T-helper 17 cell (primary cell): ENCODE results near the gene ZNF350. TPM values are rescaled to one million over a fixed set of nuclear protein-coding genes. Genes with fewer than 3 reads are reported as not detected.
"Not testable (repeated sequence)": the region's sequence is repeated elsewhere in the genome, so short reads cannot be mapped to it uniquely, and the experiment has no call there.

Experiments used
- ATAC-seq: fragments of 150-1000 bp; cut with Tn5 transposase; 2 replicates; pipeline ENCODE4 v1.10.0; 2021; ENCODE audit warnings: mild to moderate bottlenecking, moderate library complexity
- DNase-seq, 3 donors: peaks; one replicate each; pipeline versions ENCODE4 v3.0.0 to v3.0.0-alpha.2; 2020 to 2021
- H3K9me3 ChIP-seq: one replicate; pipeline ENCODE4 v1.7.0; 2013; ENCODE audit warnings: low read length, mild to moderate bottlenecking; ENCODE audit not compliant: control insufficient read depth, poor library complexity, severe bottlenecking
- H3K27ac Mint-ChIP-seq: one replicate; pipeline ENCODE4 v1.8.0; 2022; ENCODE audit warnings: mild to moderate bottlenecking, moderate library complexity, mixed read lengths
- H3K27me3 Mint-ChIP-seq: one replicate; pipeline ENCODE4 v1.8.0; 2022; ENCODE audit warnings: mixed read lengths
- H3K36me3 Mint-ChIP-seq: one replicate; pipeline ENCODE4 v1.8.0; 2022; ENCODE audit warnings: low read depth, mixed read lengths
- H3K4me1 Mint-ChIP-seq: one replicate; pipeline ENCODE4 v1.8.0; 2022; ENCODE audit warnings: mild to moderate bottlenecking, mixed read lengths
- H3K4me3 Mint-ChIP-seq: one replicate; pipeline ENCODE4 v1.8.0; 2022; ENCODE audit warnings: mild to moderate bottlenecking, moderate library complexity, mixed read lengths
- total RNA-seq, 4 donors: library from RNA in 2 of 4; stranded (reverse) in 2 of 4; gene quantifications; one replicate each; pipeline ENCODE4 v1.2.3 and lab custom pipeline; 2022 to 2026

The ZNF350 gene
- 10 to 100 TPM; 33.5 to 36.0 TPM for total RNA-seq
- 29.8 to 37.5 reads per million in 2 donors for total RNA-seq (lab: John Stamatoyannopoulos, UW)

GRCh38 chr19:51986309-51987291, at the start of gene ZNF350:
ZNF350 (minus strand) TSS chr19:51986840; CDS start chr19:51974360, 12,480 bp downstream.
- no peaks in the 10 kb centered on the region for H3K4me1 Mint-ChIP-seq
- peak; percentile 97 for ATAC-seq
- peak within 1 kb of the TSS; percentile 89 for H3K4me3 Mint-ChIP-seq
- peaks cover 33% of the 10 kb centered on the region for H3K9me3 ChIP-seq
- H3K27ac Mint-ChIP-seq, result peak within 1 kb of the TSS; percentile 82
- H3K27me3 Mint-ChIP-seq, result no peaks in the 10 kb centered on the region
- H3K36me3 Mint-ChIP-seq, result peaks cover 6% of the 10 kb centered on the region
- peak; percentile 67 to 79 (median 77) for DNase-seq

DNA sequence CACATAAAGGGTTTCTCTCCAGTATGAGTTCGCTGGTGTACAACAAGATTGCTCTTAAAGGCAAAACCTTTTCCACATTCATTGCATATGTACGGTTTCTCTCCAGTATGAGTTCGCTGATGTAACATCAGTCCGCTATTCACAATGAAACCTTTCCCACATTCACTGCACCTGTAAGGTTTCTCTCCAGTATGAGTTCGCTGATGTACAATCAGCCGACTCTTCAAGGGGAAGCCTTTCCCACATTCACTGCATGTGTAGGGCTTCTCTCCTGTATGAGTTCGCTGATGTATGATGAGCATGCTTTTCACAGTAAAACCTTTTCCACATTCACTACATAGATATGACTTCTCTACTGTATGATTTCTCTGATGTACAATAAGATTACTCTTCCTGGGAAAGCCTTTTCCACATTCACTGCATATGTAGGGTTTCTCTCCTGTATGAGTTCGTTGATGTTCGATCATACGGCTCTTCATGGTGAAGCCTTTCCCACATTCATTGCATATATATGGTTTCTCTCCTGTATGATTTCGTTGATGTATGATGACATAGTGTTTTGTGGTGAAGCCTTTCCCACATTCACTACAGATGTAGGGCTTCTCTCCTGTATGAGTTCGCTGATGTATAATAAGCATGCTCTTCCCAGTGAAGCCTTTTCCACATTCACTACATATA, 47.5 kb upstream of the ZNF350 start:
- H3K4me1 Mint-ChIP-seq, result no peaks in the 10 kb centered on the region

DNA sequence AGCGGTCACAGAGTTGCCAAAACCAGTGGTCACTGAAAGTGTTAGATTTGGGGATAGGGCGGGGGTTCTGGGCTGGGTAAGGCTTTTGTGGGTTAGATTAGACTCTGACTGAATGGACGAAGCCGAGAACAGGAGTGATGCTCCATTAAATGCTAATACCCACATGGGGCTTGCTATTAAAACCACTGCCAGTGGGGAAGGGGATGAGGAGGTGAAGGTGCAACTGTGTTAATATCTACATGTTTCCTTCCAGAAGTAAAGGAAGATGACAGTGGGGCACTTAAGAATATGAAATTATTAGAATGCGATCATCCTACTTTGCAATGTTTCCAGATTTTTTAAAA, 42.1 kb upstream of the ZNF350 start:
- H3K36me3 Mint-ChIP-seq, result peaks cover 7% of the 10 kb centered on the region
- H3K4me3 Mint-ChIP-seq, result peak overlapping the region; percentile 94
- peaks cover 14% of the 10 kb centered on the region for H3K4me1 Mint-ChIP-seq
- DNase-seq (no peak), ATAC-seq (peak; percentile 37)
- H3K9me3 ChIP-seq, result peaks cover 56% of the 10 kb centered on the region
- H3K27me3 Mint-ChIP-seq, result no peaks in the 10 kb centered on the region
- peak overlapping the region; percentile 98 for H3K27ac Mint-ChIP-seq

More for the DNA sequence above, 47.5 kb upstream of the ZNF350 start:
- no peak overlapping the region for H3K4me3 Mint-ChIP-seq
- no peak overlapping the region for H3K27ac Mint-ChIP-seq
- peaks cover 9% of the 10 kb centered on the region for H3K36me3 Mint-ChIP-seq
- peaks cover 83% of the 10 kb centered on the region for H3K9me3 ChIP-seq
- DNase-seq (no peak), ATAC-seq (no peak)
- no peaks in the 10 kb centered on the region for H3K27me3 Mint-ChIP-seq

- Mint-ChIP-seq H3K4me1 (peaks cover 14% of the 10 kb centered on the region), H3K36me3 (peaks cover 7% of the 10 kb centered on the region), H3K4me3 (peak within 1 kb of the TSS; percentile 94), H3K27me3 (no peaks in the 10 kb centered on the region), H3K27ac (peak within 1 kb of the TSS; percentile 98)
- ATAC-seq, result peak; percentile 89
- H3K9me3 ChIP-seq, result peaks cover 56% of the 10 kb centered on the region
- peak; percentile 56 to 79 (median 57) for DNase-seq
Observed at GRCh38 chr19:52028027-52028779, 41.6 kb upstream of the ZNF350 start, which contains the start of gene ZNF614. ZNF614 (minus strand) TSS chr19:52028379; CDS start chr19:52025745, 2,634 bp downstream.

GRCh38 chr19:52026255-52026990, 39.8 kb upstream of the ZNF350 start:
- not testable (repeated sequence) for ATAC-seq, H3K36me3 Mint-ChIP-seq, H3K27me3 Mint-ChIP-seq, H3K27ac Mint-ChIP-seq, H3K4me3 Mint-ChIP-seq, DNase-seq
- peaks cover 14% of the 10 kb centered on the region for H3K4me1 Mint-ChIP-seq
- peaks cover 47% of the 10 kb centered on the region for H3K9me3 ChIP-seq

GRCh38 chr19:52024478-52024877, 37.8 kb upstream of the ZNF350 start:
- not testable (repeated sequence) for DNase-seq, ATAC-seq, H3K27me3 Mint-ChIP-seq, H3K27ac Mint-ChIP-seq, H3K4me3 Mint-ChIP-seq
- peaks cover 52% of the 10 kb centered on the region for H3K9me3 ChIP-seq
- Mint-ChIP-seq H3K36me3 (peaks cover 10% of the 10 kb centered on the region), H3K4me1 (peaks cover 14% of the 10 kb centered on the region)

DNA sequence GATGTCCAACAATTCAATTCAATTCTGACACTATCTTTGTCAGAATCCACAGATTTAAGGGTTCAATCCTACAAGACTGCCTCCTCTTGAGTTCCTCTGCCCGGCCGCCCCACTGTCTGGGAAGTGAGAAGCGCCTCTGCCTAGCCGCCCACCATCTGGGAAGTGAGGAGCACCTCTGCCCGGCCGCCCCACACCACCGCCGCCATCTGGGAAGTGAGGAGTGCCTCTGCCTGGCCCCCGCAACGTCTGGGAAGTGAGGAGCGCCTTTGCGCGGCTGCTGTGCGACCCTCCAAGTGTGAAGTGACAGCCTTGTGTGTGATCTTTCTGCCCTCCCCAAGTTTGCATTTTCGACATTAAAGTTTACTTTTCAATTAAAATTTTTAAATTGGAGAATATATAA, 35.6 kb upstream of the ZNF350 start:
- DNase-seq, result no peak
- no peak overlapping the region for H3K4me3 Mint-ChIP-seq
- no peak overlapping the region for H3K27ac Mint-ChIP-seq
- peaks cover 17% of the 10 kb centered on the region for H3K36me3 Mint-ChIP-seq
- ATAC-seq, result no peak
- no peaks in the 10 kb centered on the region for H3K4me1 Mint-ChIP-seq
- H3K27me3 Mint-ChIP-seq, result no peaks in the 10 kb centered on the region
- peaks cover 69% of the 10 kb centered on the region for H3K9me3 ChIP-seq

DNA sequence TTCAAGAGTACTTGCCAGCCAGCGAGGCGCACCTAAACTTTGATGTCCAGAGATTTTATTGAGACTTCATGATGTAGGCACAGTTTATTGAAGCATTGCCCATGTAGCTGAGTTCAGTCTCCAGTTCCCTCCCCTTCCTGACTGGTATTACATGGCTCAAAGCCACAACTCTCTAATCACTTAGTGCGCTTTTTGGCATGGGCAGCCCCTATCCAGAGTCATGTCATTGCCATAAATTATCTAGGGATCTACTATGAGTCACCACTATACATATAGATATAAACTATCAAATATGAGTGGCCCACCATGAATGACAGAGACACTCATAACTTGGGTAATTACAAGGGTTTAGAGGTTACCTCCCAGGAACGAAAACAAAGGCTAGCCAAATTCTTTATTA, 33.9 kb upstream of the ZNF350 start:
- H3K4me3 Mint-ChIP-seq, result no peak overlapping the region
- ATAC-seq, result no peak

DNA sequence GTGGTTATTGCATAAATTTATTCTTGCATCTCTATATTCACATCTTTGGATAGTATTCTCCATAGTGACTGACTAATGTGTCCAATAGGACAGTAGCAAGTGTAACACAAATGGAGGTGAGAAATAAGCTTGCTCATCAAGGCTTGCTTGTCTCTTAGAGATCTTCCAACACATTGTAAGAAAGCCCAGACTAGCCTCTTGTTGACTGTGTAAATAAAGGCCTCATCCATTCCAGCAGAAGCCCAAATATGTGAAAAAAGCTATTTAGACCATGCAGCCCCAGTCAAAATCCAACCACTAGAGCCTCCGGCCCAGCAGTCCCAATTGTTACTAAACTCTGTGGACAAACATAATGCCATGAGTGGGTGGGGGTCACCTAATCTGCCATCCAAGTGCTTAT, 24.0 kb upstream of the ZNF350 start:
- H3K4me3 Mint-ChIP-seq, result no peak overlapping the region
- H3K36me3 Mint-ChIP-seq, result peaks cover 8% of the 10 kb centered on the region

More for the DNA sequence above, 33.9 kb upstream of the ZNF350 start:
- peaks cover 75% of the 10 kb centered on the region for H3K9me3 ChIP-seq
- no peak for DNase-seq
- Mint-ChIP-seq H3K36me3 (peaks cover 21% of the 10 kb centered on the region), H3K4me1 (no peaks in the 10 kb centered on the region), H3K27me3 (no peaks in the 10 kb centered on the region), H3K27ac (no peak overlapping the region)

DNA sequence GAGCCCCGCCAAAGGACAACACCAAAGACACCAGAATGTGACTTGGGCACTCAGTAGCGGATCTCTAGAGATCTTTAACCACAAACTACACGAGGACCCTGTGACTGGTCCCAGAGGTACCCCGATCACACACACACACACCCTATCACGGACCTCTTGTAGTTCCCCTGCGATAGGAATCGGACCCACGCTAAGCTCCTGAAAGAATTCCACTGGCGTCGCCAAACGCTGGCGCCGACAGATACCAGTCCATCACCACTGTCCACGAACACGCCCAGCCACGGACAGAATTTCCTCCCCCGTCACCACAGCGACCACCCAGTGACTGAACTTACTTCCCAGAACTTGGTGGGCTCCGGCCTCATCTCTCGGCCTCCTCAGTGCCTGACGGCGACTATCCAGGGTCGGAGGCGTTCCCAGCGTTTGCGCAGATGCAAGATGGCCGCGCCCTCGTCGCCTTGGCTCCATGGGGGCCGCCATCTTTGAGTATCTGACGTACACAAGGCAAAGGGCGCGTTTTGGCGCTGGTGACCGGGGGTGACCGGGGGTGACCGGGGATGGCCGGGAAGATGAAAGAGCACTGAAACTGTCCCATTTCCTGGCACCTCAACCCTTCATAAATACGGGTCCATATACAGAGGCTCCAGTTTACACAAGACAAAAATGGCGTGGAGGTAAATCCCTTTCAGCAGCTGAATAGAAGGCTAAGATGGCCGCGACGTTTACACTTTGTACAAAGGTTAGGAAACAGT, 21.3 kb upstream of the ZNF350 start, which contains the start of gene ZNF615:
TSS of gene ZNF615 (minus strand) at position 406 of the 752 bp plus-strand sequence. CDS start 4,500 bp downstream, outside the sequence.
- no peaks in the 10 kb centered on the region for H3K27me3 Mint-ChIP-seq
- peaks cover 7% of the 10 kb centered on the region for H3K4me1 Mint-ChIP-seq
- H3K4me3 Mint-ChIP-seq, result peak within 1 kb of the TSS; percentile 92
- H3K36me3 Mint-ChIP-seq, result peaks cover 10% of the 10 kb centered on the region
- ATAC-seq (peak; percentile 94), DNase-seq (peak; percentile 66 to 84 (median 71))
- H3K27ac Mint-ChIP-seq, result peak within 1 kb of the TSS; percentile 85
- peaks cover 10% of the 10 kb centered on the region for H3K9me3 ChIP-seq

More for the DNA sequence above, 24.0 kb upstream of the ZNF350 start:
- Mint-ChIP-seq H3K4me1 (peaks cover 7% of the 10 kb centered on the region), H3K27me3 (no peaks in the 10 kb centered on the region), H3K27ac (no peak overlapping the region)
- no peak for DNase-seq
- H3K9me3 ChIP-seq, result peaks cover 12% of the 10 kb centered on the region
- ATAC-seq, result no peak

DNA sequence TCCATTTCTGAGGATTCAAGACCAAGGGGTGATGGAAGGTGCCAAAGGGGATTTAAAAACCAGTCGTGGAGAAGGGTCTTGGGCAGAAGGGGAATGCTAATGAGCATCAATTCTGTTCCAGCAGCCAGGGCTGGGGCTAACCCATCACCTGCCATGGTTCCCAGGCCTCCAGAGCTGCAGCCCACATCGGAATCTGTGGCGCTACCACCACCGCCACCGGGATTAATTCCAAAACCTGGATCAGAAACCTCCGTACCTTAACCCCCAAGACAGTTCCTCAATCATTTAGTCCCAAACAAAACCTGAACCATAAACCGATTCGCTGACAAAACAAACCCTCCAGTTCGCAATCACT, 20.8 kb upstream of the ZNF350 start:
- H3K9me3 ChIP-seq, result peaks cover 10% of the 10 kb centered on the region
- DNase-seq (no peak), ATAC-seq (peak; percentile 6)
- Mint-ChIP-seq H3K4me3 (peak overlapping the region; percentile 92), H3K27me3 (no peaks in the 10 kb centered on the region), H3K4me1 (peaks cover 7% of the 10 kb centered on the region), H3K27ac (peak overlapping the region; percentile 85), H3K36me3 (peaks cover 8% of the 10 kb centered on the region)
